ENCODE results near the gene HERC6.

DNA sequence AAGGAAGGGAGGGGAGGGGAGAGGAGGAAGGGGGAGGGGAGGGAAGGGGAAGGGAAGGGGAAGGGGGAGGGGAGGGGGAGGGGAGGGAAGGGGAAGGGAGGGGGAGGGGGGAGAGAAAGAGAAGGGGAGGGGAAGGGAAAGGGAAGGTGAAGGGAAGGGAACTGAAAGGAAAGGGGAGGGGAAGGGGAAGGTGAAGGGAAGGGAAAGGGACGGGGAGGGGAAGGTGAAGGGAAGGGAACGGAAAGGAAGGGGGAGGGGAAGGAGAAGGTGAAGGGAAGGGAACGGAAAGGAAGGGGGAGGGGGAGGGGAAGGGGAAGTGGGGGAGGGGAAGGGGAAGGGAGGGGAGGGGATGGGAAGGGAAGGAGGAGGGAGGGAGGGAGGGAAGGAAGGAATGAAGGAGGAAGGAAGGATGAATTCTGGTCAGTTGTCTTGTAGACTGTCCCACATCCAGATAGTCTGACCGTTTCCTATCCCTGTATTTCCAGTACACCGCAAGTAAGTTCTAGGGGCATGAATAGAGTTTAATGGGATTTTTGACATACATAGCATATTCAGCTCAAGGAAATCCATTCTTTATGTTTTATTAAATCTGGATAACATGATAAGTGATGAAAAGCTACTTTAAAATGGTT lies 98.7 kb downstream of the HERC6 start:
- TF ChIP-seq, protein P1, sequence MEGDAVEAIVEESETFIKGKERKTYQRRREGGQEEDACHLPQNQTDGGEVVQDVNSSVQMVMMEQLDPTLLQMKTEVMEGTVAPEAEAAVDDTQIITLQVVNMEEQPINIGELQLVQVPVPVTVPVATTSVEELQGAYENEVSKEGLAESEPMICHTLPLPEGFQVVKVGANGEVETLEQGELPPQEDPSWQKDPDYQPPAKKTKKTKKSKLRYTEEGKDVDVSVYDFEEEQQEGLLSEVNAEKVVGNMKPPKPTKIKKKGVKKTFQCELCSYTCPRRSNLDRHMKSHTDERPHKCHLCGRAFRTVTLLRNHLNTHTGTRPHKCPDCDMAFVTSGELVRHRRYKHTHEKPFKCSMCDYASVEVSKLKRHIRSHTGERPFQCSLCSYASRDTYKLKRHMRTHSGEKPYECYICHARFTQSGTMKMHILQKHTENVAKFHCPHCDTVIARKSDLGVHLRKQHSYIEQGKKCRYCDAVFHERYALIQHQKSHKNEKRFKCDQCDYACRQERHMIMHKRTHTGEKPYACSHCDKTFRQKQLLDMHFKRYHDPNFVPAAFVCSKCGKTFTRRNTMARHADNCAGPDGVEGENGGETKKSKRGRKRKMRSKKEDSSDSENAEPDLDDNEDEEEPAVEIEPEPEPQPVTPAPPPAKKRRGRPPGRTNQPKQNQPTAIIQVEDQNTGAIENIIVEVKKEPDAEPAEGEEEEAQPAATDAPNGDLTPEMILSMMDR (IDR thresholded peaks at IDR 0.05): no peak
- TF ChIP-seq POLR2A (IDR thresholded peaks at IDR 0.05): no peak
- TF ChIP-seq POLR2AphosphoS5 (IDR thresholded peaks at IDR 0.05; ENCODE audit: insufficient read depth in 1 of 2, low read depth in 1 of 2): no peak
